Skeletal muscle tissue (tissue), 4 donors: ENCODE data around the gene PRXL2A. TPM values are rescaled to one million over a fixed set of nuclear protein-coding genes. Genes with fewer than 3 reads are reported as not detected.

Experiments
- H3K27ac ChIP-seq: one replicate; pipeline ENCODE4 v1.7.0; 2013; ENCODE audit warnings: mild to moderate bottlenecking, low read depth, low read length, inconsistent platforms
- H3K27me3 ChIP-seq, 3 donors: one replicate each; pipeline ENCODE4 v1.7.0; 2013; ENCODE audit warnings: low read length in 3 of 3; ENCODE audit not compliant: control insufficient read depth in 3 of 3, insufficient read depth in 3 of 3
- H3K36me3 ChIP-seq, 3 donors: one replicate each; pipeline ENCODE4 v1.7.0; 2013; ENCODE audit warnings: low read length in 3 of 3; ENCODE audit not compliant: control insufficient read depth in 3 of 3, insufficient read depth in 3 of 3
- H3K4me1 ChIP-seq, 3 donors: one replicate each; pipeline ENCODE4 v1.7.0; 2013; ENCODE audit warnings: low read length in 3 of 3, mild to moderate bottlenecking in 3 of 3; ENCODE audit not compliant: control insufficient read depth in 3 of 3, insufficient read depth in 3 of 3
- H3K4me3 ChIP-seq, 3 donors: one replicate each; pipeline ENCODE4 v1.7.0; 2013; ENCODE audit warnings: low read length in 3 of 3
- H3K9ac ChIP-seq, 3 donors: one replicate each; pipeline ENCODE4 v1.7.0; 2013; ENCODE audit warnings: low read length in 3 of 3, mild to moderate bottlenecking in 3 of 3, moderate library complexity in 2 of 3, low read depth in 1 of 3
- H3K9me3 ChIP-seq, 3 donors: one replicate each; pipeline ENCODE4 v1.7.0; 2013; ENCODE audit warnings: low read length in 3 of 3; ENCODE audit not compliant: control insufficient read depth in 3 of 3
- total RNA-seq: library from RNA; depleted of rRNA; stranded (reverse); fragments of >200 nt; gene quantifications from one replicate; pipeline ENCODE4 v1.2.3, GENCODE V29; 2014
- donor health status: Osteomylitis.

PRXL2A gene
- total RNA-seq, 1 donor from 2014 or later, result 19.3 TPM

DNA sequence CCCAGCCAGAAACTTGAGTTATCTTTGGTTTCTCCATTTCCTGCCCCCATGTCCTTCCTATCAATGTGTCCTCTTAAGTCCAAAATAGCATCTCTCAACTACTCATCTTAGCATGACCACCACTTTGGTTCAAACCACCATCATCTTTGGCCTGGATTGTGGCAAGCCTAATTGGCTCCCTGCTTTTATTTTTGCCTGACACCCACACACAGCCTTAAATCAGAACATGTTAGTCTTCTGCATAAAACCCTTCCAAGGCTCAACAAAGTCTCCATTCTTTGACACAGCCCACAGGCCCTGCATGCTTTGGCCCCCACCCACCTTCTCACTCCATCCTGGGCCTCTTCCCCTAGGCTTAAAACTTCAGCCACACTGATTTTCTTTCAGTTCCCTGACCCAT, 43.7 kb downstream of the PRXL2A start:
- H3K9ac ChIP-seq, result no peak overlapping the region
- peaks cover 17 to 22% (median 22%) of the 10 kb centered on the region in 3 donors for H3K4me1 ChIP-seq
- no peak overlapping the region for H3K4me3 ChIP-seq
- no peaks in the 10 kb centered on the region for H3K36me3 ChIP-seq
- H3K9me3 ChIP-seq, result no peaks in the 10 kb centered on the region
- H3K27ac ChIP-seq, result no peak overlapping the region
- H3K27me3 ChIP-seq, result no peaks in the 10 kb centered on the region

- Histone ChIP-seq H3K9ac (no peak overlapping the region), H3K36me3 (no peaks in the 10 kb centered on the region), H3K4me1 (peaks cover 20 to 26% (median 24%) of the 10 kb centered on the region in 3 donors), H3K4me3 (no peak overlapping the region), H3K9me3 (no peaks in the 10 kb centered on the region), H3K27me3 (no peaks in the 10 kb centered on the region), H3K27ac (no peak overlapping the region)
These were observed 44.3 kb downstream of the PRXL2A start for GRCh38 chr10:80452640-80453039.

DNA sequence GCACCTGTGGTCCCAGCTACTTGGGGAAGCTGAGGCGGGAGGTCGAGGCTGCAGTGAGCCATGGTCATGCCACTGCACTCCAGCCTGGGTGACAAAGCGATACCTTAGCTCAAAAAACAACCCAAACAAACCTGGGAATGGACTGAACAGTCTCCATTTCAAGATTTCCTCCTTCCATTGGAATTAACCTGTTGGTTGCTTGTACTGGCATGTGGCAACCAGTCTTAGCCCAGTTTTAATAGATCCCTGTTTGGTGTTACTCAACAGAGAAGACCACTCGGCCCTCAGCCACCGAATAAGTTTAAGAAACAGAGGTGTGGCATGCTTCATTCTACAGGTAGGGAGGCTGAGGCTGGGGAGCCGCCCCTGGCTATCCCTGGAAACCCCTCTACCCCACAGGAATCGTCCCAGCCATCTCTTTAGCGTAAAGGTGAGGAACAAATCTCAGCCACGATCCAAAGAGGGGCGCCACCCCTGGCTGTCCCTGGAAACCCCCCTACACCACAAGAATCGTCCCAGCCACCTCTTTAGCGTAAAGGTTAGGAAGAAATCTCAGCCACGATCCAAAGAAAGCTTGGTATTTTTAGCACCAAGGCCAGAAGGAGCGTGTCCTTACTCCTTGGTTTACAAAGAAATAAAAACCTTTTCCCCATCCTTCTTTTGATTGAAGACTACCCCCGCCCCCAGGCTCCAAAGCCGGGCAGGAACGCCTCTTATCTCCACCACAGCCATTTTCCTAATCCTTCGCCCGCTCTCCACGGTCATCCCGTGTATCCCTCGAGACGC, 44.9 kb downstream of the PRXL2A start:
- peak overlapping the region in 2 of 3 donors; percentile 79 to 86 for H3K9ac ChIP-seq
- peaks cover 0 to 2% (median 0%) of the 10 kb centered on the region in 3 donors for H3K36me3 ChIP-seq
- H3K4me1 ChIP-seq, result peaks cover 26 to 32% (median 30%) of the 10 kb centered on the region in 3 donors
- H3K27ac ChIP-seq, result peak overlapping the region; percentile 76
- H3K27me3 ChIP-seq, result no peaks in the 10 kb centered on the region
- H3K4me3 ChIP-seq, result peak overlapping the region; percentile 51 to 70 (median 66)
- no peaks in the 10 kb centered on the region for H3K9me3 ChIP-seq

- Histone ChIP-seq H3K4me3 (peak within 1 kb of the TSS; percentile 81 to 85 (median 82)), H3K4me1 (peaks cover 32 to 40% (median 36%) of the 10 kb centered on the region in 3 donors), H3K27ac (peak within 1 kb of the TSS; percentile 88), H3K27me3 (no peaks in the 10 kb centered on the region), H3K36me3 (peaks cover 0 to 2% (median 0%) of the 10 kb centered on the region in 3 donors), H3K9me3 (no peaks in the 10 kb centered on the region), H3K9ac (peak within 1 kb of the TSS; percentile 81 to 88 (median 86))
These were observed 45.6 kb downstream of the PRXL2A start, which contains the start of gene TSPAN14 for GRCh38 chr10:80453842-80454512. TSPAN14 (plus strand) TSS chr10:80454310; CDS start chr10:80489234, 34,924 bp downstream.

DNA sequence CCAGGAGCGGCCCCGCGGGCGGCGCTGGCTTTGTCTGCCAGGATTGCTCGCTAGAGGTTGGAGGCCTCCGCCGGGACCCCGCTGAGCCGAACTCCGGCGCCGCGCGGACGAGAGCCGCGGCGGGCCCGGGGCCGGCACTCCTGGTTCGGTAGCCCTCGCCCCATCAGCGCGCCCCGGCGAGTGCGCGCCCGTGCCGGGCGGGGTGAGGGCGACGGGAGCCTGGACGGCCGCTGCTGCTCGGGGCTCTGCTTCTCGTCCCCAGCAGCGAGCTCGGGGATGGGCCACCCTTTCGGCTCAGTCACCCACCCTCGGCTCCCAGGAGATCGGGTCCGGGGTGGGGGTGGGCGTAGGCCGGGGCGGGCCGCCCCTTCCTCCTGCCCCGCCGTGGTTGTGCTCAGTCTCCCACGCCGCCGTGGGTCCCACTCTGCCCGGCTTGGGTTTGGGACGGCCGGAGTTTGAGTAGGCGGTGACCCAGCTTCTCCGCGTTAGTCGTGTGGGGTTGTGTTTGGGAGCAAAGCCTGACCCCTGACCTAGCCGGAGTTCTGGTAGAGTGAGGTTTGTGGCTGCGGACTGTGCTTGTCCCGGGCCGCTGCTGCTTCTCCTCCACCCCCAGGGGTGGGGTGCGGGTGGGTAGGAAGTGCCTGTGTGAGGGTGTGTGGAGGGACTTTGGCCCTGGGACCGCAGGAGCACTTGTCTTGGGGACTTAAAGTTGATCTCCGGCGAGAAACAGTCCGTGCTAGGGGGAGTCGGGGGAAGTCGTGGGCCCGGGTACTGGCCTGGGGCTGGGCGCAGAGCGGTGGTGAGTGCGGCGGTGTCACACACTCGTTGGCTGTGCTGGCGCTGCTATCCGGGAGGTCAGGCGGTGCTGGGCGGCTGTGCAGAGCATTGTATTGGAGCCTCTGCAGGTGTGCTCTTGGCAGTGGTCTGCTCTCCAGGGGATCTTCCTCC, 46.4 kb downstream of the PRXL2A start:
- peak overlapping the region; percentile 81 to 88 (median 86) for H3K9ac ChIP-seq
- peak overlapping the region; percentile 81 to 85 (median 82) for H3K4me3 ChIP-seq
- no peaks in the 10 kb centered on the region for H3K27me3 ChIP-seq
- H3K36me3 ChIP-seq, result peaks cover 0 to 2% (median 0%) of the 10 kb centered on the region in 3 donors
- H3K4me1 ChIP-seq, result peaks cover 41 to 48% (median 44%) of the 10 kb centered on the region in 3 donors
- H3K9me3 ChIP-seq, result no peaks in the 10 kb centered on the region
- H3K27ac ChIP-seq, result peak overlapping the region; percentile 88

DNA sequence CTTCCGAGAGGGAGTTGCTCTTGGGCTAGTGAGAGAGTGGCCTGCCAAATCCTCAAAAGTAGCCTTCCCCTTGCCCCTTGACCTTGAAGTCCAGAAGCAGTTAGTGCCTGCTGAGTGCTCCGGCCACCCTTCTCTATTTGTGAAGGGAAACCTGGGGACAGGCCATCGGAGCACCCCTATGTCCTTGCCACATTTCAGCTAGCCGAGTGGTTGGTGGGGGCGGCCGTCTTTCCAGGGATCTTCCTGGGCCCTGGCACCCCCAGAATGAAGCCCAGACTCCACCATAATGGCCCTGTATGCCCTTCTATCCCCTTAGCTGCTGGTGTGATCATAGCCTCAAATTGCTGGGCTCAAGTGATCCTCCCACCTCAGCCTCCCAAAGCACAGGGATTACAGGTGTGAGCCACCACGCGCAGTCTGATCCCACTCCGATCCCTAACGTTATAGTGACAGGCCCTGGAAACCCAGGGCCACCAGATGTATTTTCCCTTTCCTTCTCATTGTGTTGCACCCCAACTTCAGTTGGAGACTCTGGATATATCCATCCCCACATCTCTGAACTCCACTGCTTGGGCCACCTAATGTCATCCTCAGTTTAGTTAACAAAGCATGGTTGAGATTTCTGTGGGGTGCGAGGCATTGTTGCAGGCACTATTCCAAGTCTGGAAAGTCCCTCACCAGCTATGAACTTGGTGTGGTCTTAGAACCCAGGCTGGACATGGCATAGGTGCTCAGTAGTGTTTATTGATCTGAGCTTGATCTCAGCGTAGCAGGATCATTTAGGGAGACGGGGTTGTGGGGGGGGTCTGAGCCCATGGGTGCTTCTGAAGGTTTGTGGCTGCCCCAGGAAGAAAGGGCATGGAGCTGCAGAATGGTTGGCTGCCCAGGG, 47.4 kb downstream of the PRXL2A start:
- no peaks in the 10 kb centered on the region for H3K27me3 ChIP-seq
- peaks cover 50 to 56% (median 51%) of the 10 kb centered on the region in 3 donors for H3K4me1 ChIP-seq
- no peaks in the 10 kb centered on the region for H3K9me3 ChIP-seq
- peak overlapping the region; percentile 81 to 88 (median 86) for H3K9ac ChIP-seq
- peak overlapping the region; percentile 81 to 85 (median 82) for H3K4me3 ChIP-seq
- peaks cover 0 to 2% (median 0%) of the 10 kb centered on the region in 3 donors for H3K36me3 ChIP-seq
- H3K27ac ChIP-seq, result peak overlapping the region; percentile 88

DNA sequence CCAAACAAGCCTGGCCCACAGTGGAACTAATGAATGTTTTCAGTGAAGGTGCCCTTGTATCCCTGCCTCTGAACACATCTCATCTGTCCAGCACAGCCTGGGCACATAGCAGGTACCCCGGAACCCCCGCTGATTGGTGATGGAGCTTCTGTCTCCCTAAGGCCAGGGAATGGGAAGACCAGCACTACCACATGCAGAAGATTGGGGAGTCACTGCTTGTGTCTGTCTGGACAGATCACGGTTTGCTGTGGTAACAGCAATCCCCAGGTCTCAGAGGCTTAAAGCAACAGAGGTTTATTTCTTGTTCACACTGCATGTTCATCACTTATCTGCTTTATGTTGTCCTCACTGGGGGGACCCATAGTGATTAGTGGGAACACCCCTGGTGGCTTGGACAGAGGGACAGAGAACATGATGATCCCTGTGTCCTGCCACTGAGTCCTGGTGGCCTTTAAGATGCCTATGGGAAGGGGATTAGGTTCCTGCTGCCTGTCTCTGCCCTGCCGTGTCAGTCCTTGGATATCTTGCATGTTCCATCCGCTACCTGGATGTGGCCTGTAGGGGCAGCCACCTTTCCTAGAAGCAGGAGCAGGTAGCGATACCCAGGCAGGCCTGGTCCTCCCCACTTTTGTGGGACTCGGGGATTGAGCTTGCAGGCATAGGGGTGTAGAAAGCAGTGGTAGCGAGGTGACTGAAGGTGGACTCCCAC, 49.4 kb downstream of the PRXL2A start:
- Histone ChIP-seq H3K36me3 (peaks cover 0 to 2% (median 0%) of the 10 kb centered on the region in 3 donors), H3K4me1 (peaks cover 68 to 75% (median 71%) of the 10 kb centered on the region in 3 donors), H3K4me3 (peak overlapping the region in 1 of 3 donors; percentile 22), H3K27me3 (no peaks in the 10 kb centered on the region), H3K9ac (peak overlapping the region in 2 of 3 donors; percentile 35 to 47), H3K9me3 (no peaks in the 10 kb centered on the region), H3K27ac (peak overlapping the region; percentile 29)

GRCh38 chr10:80458263-80458625, 49.9 kb downstream of the PRXL2A start:
- peaks cover 0 to 2% (median 0%) of the 10 kb centered on the region in 3 donors for H3K36me3 ChIP-seq
- no peak overlapping the region for H3K4me3 ChIP-seq
- peak overlapping the region in 1 of 3 donors; percentile 35 for H3K9ac ChIP-seq
- no peaks in the 10 kb centered on the region for H3K9me3 ChIP-seq
- H3K27ac ChIP-seq, result peak overlapping the region; percentile 63
- peaks cover 70 to 77% (median 75%) of the 10 kb centered on the region in 3 donors for H3K4me1 ChIP-seq
- no peaks in the 10 kb centered on the region for H3K27me3 ChIP-seq
